ENCODE results near the gene DHRS11.

DNA sequence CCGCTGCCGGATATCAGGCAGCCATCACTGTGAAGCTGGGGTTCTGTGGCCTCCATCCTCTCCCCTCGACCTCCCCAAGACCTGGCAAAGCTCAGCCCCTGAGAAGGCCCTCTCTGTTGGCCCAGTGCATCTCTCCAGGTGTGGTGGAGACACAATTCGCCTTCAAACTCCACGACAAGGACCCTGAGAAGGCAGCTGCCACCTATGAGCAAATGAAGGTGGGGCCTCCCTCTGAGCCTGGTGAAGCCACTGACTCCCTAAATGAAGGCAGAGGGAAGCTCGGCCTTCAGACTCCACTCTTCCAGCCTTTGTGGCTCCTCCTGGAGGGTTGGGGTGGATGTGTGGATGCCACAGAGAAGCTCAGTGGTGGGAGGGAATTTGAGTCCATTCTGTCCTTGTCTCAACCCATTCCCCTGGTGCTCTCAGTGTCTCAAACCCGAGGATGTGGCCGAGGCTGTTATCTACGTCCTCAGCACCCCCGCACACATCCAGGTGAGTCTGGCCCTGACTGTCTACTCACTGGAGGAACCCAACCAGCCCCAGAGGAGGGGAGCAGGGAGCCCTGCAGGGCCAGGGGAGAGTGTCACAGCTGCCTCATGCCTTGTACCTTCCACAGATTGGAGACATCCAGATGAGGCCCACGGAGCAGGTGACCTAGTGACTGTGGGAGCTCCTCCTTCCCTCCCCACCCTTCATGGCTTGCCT lies 8.0 kb downstream of the DHRS11 start:
- TF ChIP-seq FOXM1 (IDR thresholded peaks at IDR 0.05; ENCODE audit: borderline replicate concordance, low read depth): no peak
- no peak for TF ChIP-seq RAD21 (IDR thresholded peaks at IDR 0.05; ENCODE audit: low read depth)
- TF ChIP-seq CEBPB (IDR thresholded peaks at IDR 0.05): no peak
- no peak for TF ChIP-seq MAX (IDR thresholded peaks at IDR 0.05)
